Fibroblast of mammary gland (primary cell): Measurements from ENCODE around the gene SH3BP4.

ENCODE experiments used
- DNase-seq: peaks from one replicate; pipeline ENCODE4 v3.0.0-alpha.2; 2010; ENCODE audit warnings: low read depth
- H3K4me3 ChIP-seq: 2 replicates; pipeline ENCODE4 v1.5.1; 2011; ENCODE audit warnings: low read depth, mild to moderate bottlenecking, low read length, moderate library complexity; ENCODE audit not compliant: control insufficient read depth
- CTCF ChIP-seq: conservative IDR thresholded peaks from 2 replicates; pipeline ENCODE4 v1.5.1; 2011; ENCODE audit warnings: low read depth, low read length, inconsistent platforms; ENCODE audit not compliant: control insufficient read depth, insufficient read depth

Gene SH3BP4

DNA sequence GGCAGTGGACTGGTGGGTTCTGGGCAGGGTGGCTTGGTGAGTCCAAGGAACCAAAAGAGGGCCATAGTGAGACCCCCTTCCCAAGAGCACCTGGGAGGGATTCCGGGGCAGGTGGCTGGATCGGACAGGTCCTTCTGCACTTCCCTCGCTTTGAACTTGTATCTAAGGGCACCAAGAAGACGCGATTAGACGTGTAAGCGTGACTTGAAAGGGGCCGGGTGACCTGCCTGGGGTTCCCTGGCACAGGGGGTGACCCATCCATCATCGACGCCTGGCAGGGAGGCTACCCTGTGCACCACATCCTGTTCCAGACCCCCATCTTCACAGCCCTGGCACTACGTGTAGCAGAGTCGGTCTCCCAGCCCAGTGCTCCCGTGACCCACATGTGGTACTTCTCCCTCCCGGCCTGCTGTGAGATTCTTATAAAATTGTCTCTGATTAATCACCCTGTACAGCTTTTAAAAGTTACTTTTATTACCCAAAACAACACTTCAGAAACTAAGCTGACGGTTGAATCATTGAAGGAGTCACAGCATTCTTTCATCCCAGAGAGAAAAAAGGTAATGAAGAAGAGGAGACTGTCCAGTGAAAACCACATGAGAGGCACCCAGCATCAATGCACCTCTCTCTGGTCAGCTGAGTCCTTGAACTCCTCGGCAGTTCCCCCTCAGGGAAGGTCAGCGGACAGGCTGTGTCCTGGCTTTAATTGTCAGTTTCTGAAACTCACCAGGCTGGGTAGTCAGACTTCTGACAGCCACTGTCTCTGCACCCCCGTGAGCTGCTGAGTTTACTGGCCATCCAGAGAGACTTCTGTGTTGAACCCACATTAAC is 13.0 kb downstream of the SH3BP4 start:
- TF ChIP-seq CTCF: no peak
- H3K4me3 ChIP-seq: no peak overlapping the region
- peak; percentile 54 for DNase-seq

DNA sequence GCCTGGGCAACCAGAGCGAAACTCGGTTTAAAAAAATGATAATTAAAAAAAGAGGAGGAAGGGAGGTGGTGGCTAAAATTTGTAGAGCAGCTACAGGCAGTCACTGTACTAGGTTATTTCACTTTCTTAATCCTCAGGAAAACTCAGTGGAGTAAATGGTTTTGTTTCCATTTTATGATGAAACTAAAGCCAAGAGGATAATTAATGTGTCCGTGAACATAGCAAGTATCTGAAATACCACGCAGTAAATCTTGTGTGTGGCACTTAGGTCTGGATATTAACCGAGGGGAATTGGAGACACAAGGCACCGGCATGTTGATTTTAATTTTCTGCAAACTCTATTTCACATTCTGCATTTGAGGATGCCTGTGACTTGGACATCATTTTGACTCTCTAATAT is 14.5 kb downstream of the SH3BP4 start:
- DNase-seq: no peak
- H3K4me3 ChIP-seq: no peak overlapping the region
- TF ChIP-seq CTCF: no peak

- no peak for TF ChIP-seq CTCF
- H3K4me3 ChIP-seq: no peak overlapping the region
- no peak for DNase-seq
Measured at GRCh38 chr2:234967201-234967869, 15.5 kb downstream of the SH3BP4 start.

DNA sequence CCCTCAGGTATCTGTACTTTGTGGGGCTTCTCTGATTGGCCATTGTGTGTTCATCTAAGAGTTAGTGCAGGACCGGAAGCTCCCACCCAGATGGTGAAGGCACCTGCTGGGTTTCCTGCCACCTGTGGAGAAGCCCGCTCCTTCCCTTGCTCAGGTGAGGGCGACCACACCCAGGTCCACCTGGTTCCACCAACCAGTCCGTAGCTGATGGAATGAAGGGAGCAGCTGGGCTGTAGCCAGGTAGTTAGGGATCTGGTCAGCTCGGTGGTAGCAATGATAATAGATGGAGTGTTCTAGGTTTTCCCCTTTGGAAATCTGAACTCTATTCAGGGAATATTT is 16.0 kb downstream of the SH3BP4 start:
- no peak for TF ChIP-seq CTCF
- no peak overlapping the region for H3K4me3 ChIP-seq
- DNase-seq: no peak

- DNase-seq: no peak
- TF ChIP-seq CTCF: no peak
- H3K4me3 ChIP-seq: no peak overlapping the region
Measured at GRCh38 chr2:234968631-234969305, 17.0 kb downstream of the SH3BP4 start.

DNA sequence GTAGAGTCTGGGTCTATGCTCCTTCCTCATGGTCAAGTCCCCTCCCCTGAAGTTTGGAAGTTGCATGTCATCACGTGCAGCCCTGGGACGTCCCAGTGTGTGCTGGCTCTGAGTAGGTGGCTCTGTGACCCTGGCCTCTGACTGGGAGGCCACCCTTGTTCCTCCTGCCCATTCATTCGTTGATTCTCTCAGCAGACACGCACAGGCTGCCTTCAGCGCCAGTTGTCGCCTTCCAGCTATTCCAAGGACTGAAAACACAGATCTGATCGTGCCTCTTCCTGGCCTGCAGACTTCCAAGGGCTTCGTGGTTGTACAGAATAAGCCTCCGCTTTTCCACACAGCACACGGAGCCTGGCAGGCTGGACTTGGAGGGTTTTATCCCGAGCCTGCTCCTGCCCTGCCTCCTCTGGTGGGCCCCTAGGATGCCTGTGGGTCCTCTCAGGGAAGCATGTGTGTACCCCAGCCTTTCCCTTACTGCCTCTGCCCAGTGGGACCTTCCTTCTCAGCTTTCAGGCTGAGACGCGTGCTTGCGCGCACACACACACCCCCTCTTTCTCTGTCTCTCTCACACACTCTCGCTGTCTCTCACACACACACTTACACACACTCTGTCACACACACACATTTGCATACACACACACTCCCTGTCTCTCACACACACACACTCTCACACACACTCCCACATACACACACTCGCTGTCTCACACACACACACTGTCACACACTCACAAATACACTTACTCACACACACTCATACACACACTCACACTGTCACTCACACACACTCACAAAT is 17.7 kb downstream of the SH3BP4 start:
- no peak overlapping the region for H3K4me3 ChIP-seq
- no peak for DNase-seq
- TF ChIP-seq CTCF: no peak
